Mesenchymal stem cell (in vitro differentiated cells and primary cell): ENCODE measurements around the gene ACOT8.

Experiments used
- DNase-seq: peaks from one replicate; pipeline ENCODE4 v3.0.0-alpha.2; 2013
- H2AFZ ChIP-seq: one replicate; pipeline ENCODE4 v1.6.1; 2013; ENCODE audit warnings: low read depth, mild to moderate bottlenecking, control low read depth, inconsistent platforms, low read length, moderate library complexity
- H2AK5ac ChIP-seq: 2 replicates; pipeline ENCODE4 v1.6.1; 2013; ENCODE audit warnings: low read length, moderate library complexity, mild to moderate bottlenecking, inconsistent platforms; ENCODE audit not compliant: severe bottlenecking
- H2BK120ac ChIP-seq: one replicate; pipeline ENCODE4 v1.6.1; 2013; ENCODE audit warnings: low read depth, mild to moderate bottlenecking, inconsistent platforms, low read length, moderate library complexity
- H2BK12ac ChIP-seq, 2 experiments: one replicate each; pipeline ENCODE4 v1.6.1; 2013; ENCODE audit warnings: inconsistent platforms in 2 of 2, low read length in 2 of 2, mild to moderate bottlenecking in 2 of 2, moderate library complexity in 2 of 2, control low read depth in 1 of 2
- H2BK15ac ChIP-seq: one replicate; pipeline ENCODE4 v1.6.1; 2013; ENCODE audit warnings: mild to moderate bottlenecking, low read depth, inconsistent platforms; ENCODE audit not compliant: poor library complexity, severe bottlenecking
- H2BK5ac ChIP-seq: 2 replicates; pipeline ENCODE4 v1.6.1; 2013; ENCODE audit warnings: low read depth, mild to moderate bottlenecking, low read length, control low read depth, inconsistent platforms; ENCODE audit not compliant: poor library complexity, severe bottlenecking
- H3K14ac ChIP-seq, 2 experiments: one replicate each; pipeline ENCODE4 v1.6.1; 2013; ENCODE audit warnings: inconsistent platforms in 2 of 2, low read length in 2 of 2, control low read depth in 1 of 2, mild to moderate bottlenecking in 1 of 2, moderate library complexity in 1 of 2
- H3K18ac ChIP-seq, 2 experiments: one replicate each; pipeline ENCODE4 v1.6.1; 2013; ENCODE audit warnings: inconsistent platforms in 2 of 2, low read length in 2 of 2, control low read depth in 1 of 2, low read depth in 1 of 2, mild to moderate bottlenecking in 1 of 2
- H3K23ac ChIP-seq, 2 experiments: one replicate each; pipeline ENCODE4 v1.6.1; 2013; ENCODE audit warnings: inconsistent platforms in 2 of 2, low read length in 2 of 2, mild to moderate bottlenecking in 2 of 2, moderate library complexity in 2 of 2, control low read depth in 1 of 2
- H3K27ac ChIP-seq: 2 replicates; pipeline ENCODE4 v1.5.1; 2013; ENCODE audit warnings: mild to moderate bottlenecking, moderate library complexity, low read length, control low read depth, inconsistent platforms; ENCODE audit not compliant: poor library complexity, severe bottlenecking
- H3K27me3 ChIP-seq, 2 experiments: 2 replicates each; pipeline versions ENCODE4 v1.6.1 to v1.7.0; 2013; ENCODE audit warnings: low read length in 2 of 2, mild to moderate bottlenecking in 2 of 2, moderate library complexity in 2 of 2, control low read depth in 1 of 2, inconsistent platforms in 1 of 2; ENCODE audit not compliant: control insufficient read depth in 1 of 2, insufficient read depth in 1 of 2
- H3K36me3 ChIP-seq, 2 experiments: 2 replicates each; pipeline versions ENCODE4 v1.6.1 to v1.7.0; 2013; ENCODE audit warnings: low read length in 2 of 2, control low read depth in 1 of 2, inconsistent platforms in 1 of 2, low read depth in 1 of 2, mild to moderate bottlenecking in 1 of 2; ENCODE audit not compliant: insufficient read depth in 2 of 2, control insufficient read depth in 1 of 2
- H3K4ac ChIP-seq, 2 experiments: one replicate each; pipeline ENCODE4 v1.6.1; 2013; ENCODE audit warnings: inconsistent platforms in 2 of 2, low read length in 2 of 2, mild to moderate bottlenecking in 2 of 2, moderate library complexity in 2 of 2, control low read depth in 1 of 2, low read depth in 1 of 2
- H3K4me1 ChIP-seq: 2 replicates; pipeline ENCODE4 v1.6.1; 2013; ENCODE audit warnings: low read depth, low read length, control low read depth; ENCODE audit not compliant: control insufficient read depth, insufficient read depth
- H3K4me2 ChIP-seq: 2 replicates; pipeline ENCODE4 v1.6.1; 2013; ENCODE audit warnings: low read length, mild to moderate bottlenecking, inconsistent platforms; ENCODE audit not compliant: poor library complexity, severe bottlenecking
- H3K4me3 ChIP-seq, 2 experiments: 2 replicates each; pipeline versions ENCODE4 v1.5.1 to v1.7.0; 2013; ENCODE audit warnings: low read length in 2 of 2, mild to moderate bottlenecking in 2 of 2, control low read depth in 1 of 2, low read depth in 1 of 2; ENCODE audit not compliant: insufficient read depth in 1 of 2
- H3K79me1 ChIP-seq: replicated peaks from 2 replicates; pipeline ENCODE4 v1.6.1; 2013; ENCODE audit warnings: mild to moderate bottlenecking, control low read depth, low read length, inconsistent platforms; ENCODE audit not compliant: poor library complexity, severe bottlenecking
- H3K9ac ChIP-seq: 2 replicates; pipeline ENCODE4 v1.7.0; 2013; ENCODE audit warnings: mild to moderate bottlenecking, low read length, moderate library complexity
- H3K9me3 ChIP-seq: 2 replicates; pipeline ENCODE4 v1.7.0; 2013; ENCODE audit warnings: mild to moderate bottlenecking, low read length; ENCODE audit not compliant: control insufficient read depth
- H4K8ac ChIP-seq: one replicate; pipeline ENCODE4 v1.6.1; 2013; ENCODE audit warnings: inconsistent platforms, mild to moderate bottlenecking, low read length, moderate library complexity
- H4K91ac ChIP-seq: one replicate; pipeline ENCODE4 v1.6.1; 2013; ENCODE audit warnings: mild to moderate bottlenecking, low read length, inconsistent platforms
- WGBS: methylation state at CpG from one replicate; pipeline ENCODE4 v1.1.7; 2013; ENCODE audit warnings: mixed read lengths; 5-methylcytosine and 5-hydroxymethylcytosine counted together

The ACOT8 gene

DNA sequence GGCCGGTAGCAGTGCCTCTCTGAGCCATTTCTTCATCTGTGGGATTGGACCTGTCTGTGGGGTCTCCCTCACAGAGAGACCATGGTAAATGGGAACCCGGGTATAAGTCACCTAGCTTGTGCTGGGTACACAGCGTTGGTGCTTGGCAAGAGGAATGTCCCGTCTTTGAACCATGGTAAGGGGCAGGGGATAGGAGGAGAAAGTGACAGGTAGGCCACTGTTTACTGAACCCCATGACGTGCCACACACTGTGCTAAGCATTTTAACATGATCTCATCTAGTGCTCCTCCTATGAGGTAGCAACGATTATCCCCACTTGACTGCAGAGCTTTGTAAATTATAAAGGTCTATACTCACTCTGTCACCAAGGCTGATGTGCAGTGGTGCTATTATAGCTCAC, 29.5 kb downstream of the ACOT8 start:
- no peaks in the 10 kb centered on the region for H3K36me3 ChIP-seq
- no peak overlapping the region for H3K4me2 ChIP-seq
- no peak overlapping the region for H2BK12ac ChIP-seq
- no peak overlapping the region for H2BK15ac ChIP-seq
- no peak overlapping the region for H3K14ac ChIP-seq
- H2AFZ ChIP-seq, result no peak overlapping the region
- H3K9ac ChIP-seq, result no peak overlapping the region
- no peak overlapping the region for H3K27ac ChIP-seq
- DNase-seq, result no peak
- H3K4me3 ChIP-seq, result no peak overlapping the region
- H4K8ac ChIP-seq, result no peak overlapping the region
- H3K4me1 ChIP-seq, result peaks cover 23% of the 10 kb centered on the region
- no peak overlapping the region for H2BK120ac ChIP-seq
- WGBS, result 92% methylated on average over 6 of the region's 6 CpGs
- no peak overlapping the region for H4K91ac ChIP-seq
- H2BK5ac ChIP-seq, result no peak overlapping the region
- no peak overlapping the region for H3K18ac ChIP-seq
- H3K9me3 ChIP-seq, result no peaks in the 10 kb centered on the region
- H3K23ac ChIP-seq, result no peak overlapping the region
- peaks cover 8 to 12% of the 10 kb centered on the region in 2 experiments for H3K27me3 ChIP-seq
- H3K79me1 ChIP-seq, result no peaks in the 10 kb centered on the region
- H3K4ac ChIP-seq, result no peak overlapping the region
- no peak overlapping the region for H2AK5ac ChIP-seq

DNA sequence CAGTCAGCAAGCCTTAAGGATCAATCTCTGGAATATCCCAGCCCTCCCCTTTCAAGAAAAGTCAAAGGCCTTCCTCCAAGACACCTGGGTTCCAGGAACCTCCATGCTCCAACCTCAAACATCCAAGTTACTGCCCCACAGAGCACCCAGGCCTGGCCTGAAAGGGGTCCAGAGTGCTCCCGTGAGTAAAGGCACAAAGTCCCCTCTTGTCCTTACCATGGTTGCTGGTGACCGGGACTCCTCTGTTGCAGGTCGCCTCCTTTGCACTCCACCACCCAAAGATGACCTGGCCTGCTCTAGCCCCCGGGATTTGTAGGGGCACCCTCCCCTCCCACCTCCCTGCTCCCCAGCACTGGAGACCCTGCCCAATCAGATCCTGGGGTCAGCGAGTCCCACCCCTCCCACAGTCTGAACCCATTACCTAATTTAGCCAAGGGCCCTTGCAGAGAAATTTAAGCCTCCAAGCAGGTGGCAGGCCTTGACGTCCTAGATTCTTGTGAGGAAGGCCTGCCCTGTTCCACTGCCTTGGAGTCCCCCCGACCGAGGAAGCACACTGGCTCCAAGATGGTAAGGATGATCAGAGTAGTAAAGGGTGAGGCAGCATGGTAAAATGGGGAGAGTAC, 30.1 kb downstream of the ACOT8 start, which contains the start of gene TNNC2:
TNNC2 (minus strand) TSS at position 283 of the 623 bp plus-strand sequence; CDS start at position 219, 64 bp downstream.
- DNase-seq, result no peak
- peak within 1 kb of the TSS in 1 of 2 experiments; percentile 26 for H3K18ac ChIP-seq
- peaks cover 12 to 13% of the 10 kb centered on the region in 2 experiments for H3K27me3 ChIP-seq
- no peak within 1 kb of the TSS for H3K23ac ChIP-seq
- no peaks in the 10 kb centered on the region for H3K36me3 ChIP-seq
- WGBS, result 90% methylated on average over 8 of the region's 8 CpGs
- no peak within 1 kb of the TSS for H2BK5ac ChIP-seq
- no peak within 1 kb of the TSS for H4K91ac ChIP-seq
- H2BK120ac ChIP-seq, result no peak within 1 kb of the TSS
- H3K4me3 ChIP-seq, result no peak within 1 kb of the TSS
- no peak within 1 kb of the TSS for H3K4me2 ChIP-seq
- peaks cover 25% of the 10 kb centered on the region for H3K4me1 ChIP-seq
- H2AK5ac ChIP-seq, result no peak within 1 kb of the TSS
- no peak within 1 kb of the TSS for H2BK15ac ChIP-seq
- no peak within 1 kb of the TSS for H3K14ac ChIP-seq
- H2BK12ac ChIP-seq, result peak within 1 kb of the TSS in 1 of 2 experiments; percentile 60
- no peak within 1 kb of the TSS for H2AFZ ChIP-seq
- no peak within 1 kb of the TSS for H4K8ac ChIP-seq
- no peaks in the 10 kb centered on the region for H3K9me3 ChIP-seq
- H3K79me1 ChIP-seq, result no peaks in the 10 kb centered on the region
- peak within 1 kb of the TSS; percentile 64 for H3K9ac ChIP-seq
- H3K4ac ChIP-seq, result no peak within 1 kb of the TSS
- H3K27ac ChIP-seq, result no peak within 1 kb of the TSS

DNA sequence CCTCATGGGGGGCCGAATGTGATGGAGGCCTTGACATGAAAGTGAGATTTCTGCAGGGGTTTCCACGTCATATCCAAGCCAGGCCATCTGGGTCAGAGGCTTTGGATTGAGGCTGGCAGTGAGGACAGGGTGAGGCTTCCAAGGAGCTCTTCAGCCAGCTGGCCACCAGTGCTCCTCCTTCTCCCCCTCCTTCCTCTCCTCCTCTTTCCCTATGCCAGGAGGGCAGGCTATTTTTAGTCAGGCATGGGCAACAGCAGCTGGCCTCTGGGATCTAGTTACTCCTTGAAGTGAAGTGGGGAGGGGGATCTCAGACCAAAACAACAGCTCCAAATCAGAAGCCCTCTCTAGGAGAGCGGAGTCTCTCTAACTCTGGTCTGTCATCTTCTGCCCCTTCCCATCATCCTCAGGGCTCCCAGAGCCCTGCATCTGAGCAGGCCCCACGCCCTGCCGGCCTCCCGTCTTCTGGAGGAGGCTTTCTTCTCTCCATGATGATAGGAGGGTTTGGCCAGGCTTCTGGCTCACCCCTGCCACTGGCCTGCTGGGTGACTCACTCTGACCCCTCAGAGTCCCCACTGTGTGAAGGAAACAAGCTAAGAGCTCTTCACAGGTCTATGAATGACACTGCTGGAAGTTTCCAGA, 30.7 kb downstream of the ACOT8 start:
- H2BK15ac ChIP-seq, result no peak overlapping the region
- WGBS, result 62% methylated on average over 6 of the region's 6 CpGs

More for the DNA sequence above, 30.7 kb downstream of the ACOT8 start:
- no peaks in the 10 kb centered on the region for H3K36me3 ChIP-seq
- H3K79me1 ChIP-seq, result no peaks in the 10 kb centered on the region
- H3K4me2 ChIP-seq, result no peak overlapping the region
- H3K14ac ChIP-seq, result no peak overlapping the region
- H4K8ac ChIP-seq, result no peak overlapping the region
- H2AK5ac ChIP-seq, result no peak overlapping the region
- no peak overlapping the region for H3K23ac ChIP-seq
- peak overlapping the region; percentile 64 for H3K9ac ChIP-seq
- H3K4ac ChIP-seq, result no peak overlapping the region
- peaks cover 15 to 16% of the 10 kb centered on the region in 2 experiments for H3K27me3 ChIP-seq
- peaks cover 25% of the 10 kb centered on the region for H3K4me1 ChIP-seq
- no peak overlapping the region for H3K27ac ChIP-seq
- no peak overlapping the region for H2BK120ac ChIP-seq
- no peaks in the 10 kb centered on the region for H3K9me3 ChIP-seq
- H3K4me3 ChIP-seq, result no peak overlapping the region
- peak overlapping the region in 1 of 2 experiments; percentile 60 for H2BK12ac ChIP-seq
- peak overlapping the region in 1 of 2 experiments; percentile 26 for H3K18ac ChIP-seq
- no peak overlapping the region for H2BK5ac ChIP-seq
- H2AFZ ChIP-seq, result no peak overlapping the region
- DNase-seq, result peak; percentile 64
- H4K91ac ChIP-seq, result no peak overlapping the region
